ENCODE data around the gene IKZF3.

IKZF3 gene

GRCh38 chr17:39814497-39814896 lies 49.6 kb downstream of the IKZF3 start:
- DNase-seq, result no peak

- no peak for DNase-seq
These were observed 50.5 kb downstream of the IKZF3 start for GRCh38 chr17:39813631-39814030.

- no peak for DNase-seq
These were observed 51.6 kb downstream of the IKZF3 start for GRCh38 chr17:39812466-39812865.

GRCh38 chr17:39810939-39811728 lies 53.0 kb downstream of the IKZF3 start:
- DNase-seq, result no peak

- no peak for DNase-seq
These were observed 54.9 kb downstream of the IKZF3 start for GRCh38 chr17:39809221-39809620.

GRCh38 chr17:39808409-39808997 lies 55.6 kb downstream of the IKZF3 start:
- no peak for DNase-seq

- no peak for DNase-seq
These were observed 59.3 kb downstream of the IKZF3 start for GRCh38 chr17:39804839-39805238.

GRCh38 chr17:39801055-39801454 lies 63.1 kb downstream of the IKZF3 start:
- peak; percentile 22 for DNase-seq

GRCh38 chr17:39800540-39800939 lies 63.6 kb downstream of the IKZF3 start:
- DNase-seq, result no peak

- DNase-seq, result peak; percentile 41
These were observed 64.7 kb downstream of the IKZF3 start for GRCh38 chr17:39799395-39799794.

GRCh38 chr17:39794249-39794970 lies 69.7 kb downstream of the IKZF3 start:
- no peak for DNase-seq

- DNase-seq, result no peak
These were observed 70.7 kb downstream of the IKZF3 start for GRCh38 chr17:39793301-39793872.

- DNase-seq, result no peak
These were observed 71.4 kb downstream of the IKZF3 start for GRCh38 chr17:39792526-39793221.

- DNase-seq, result no peak
These were observed 72.8 kb downstream of the IKZF3 start for GRCh38 chr17:39791111-39791992.

- no peak for DNase-seq
These were observed 76.2 kb downstream of the IKZF3 start for GRCh38 chr17:39787743-39788484.

GRCh38 chr17:39787041-39787440 lies 77.1 kb downstream of the IKZF3 start:
- no peak for DNase-seq

GRCh38 chr17:39782980-39783379 lies 81.1 kb downstream of the IKZF3 start:
- DNase-seq, result no peak

- DNase-seq, result no peak
These were observed 81.6 kb downstream of the IKZF3 start for GRCh38 chr17:39782481-39782880.

GRCh38 chr17:39781861-39782213 lies 82.3 kb downstream of the IKZF3 start:
- DNase-seq, result no peak

GRCh38 chr17:39781031-39781860 lies 82.9 kb downstream of the IKZF3 start:
- DNase-seq, result no peak
